Ascending aorta (tissue), 2 donors: ENCODE results near the gene RASD1. TPM values are rescaled to one million over a fixed set of nuclear protein-coding genes. Genes with fewer than 3 reads are reported as not detected.

Source experiments
- DNase-seq, 2 donors: peaks; one replicate each; pipeline ENCODE4 v3.0.0-alpha.2; 2019; ENCODE audit warnings: low spot score in 2 of 2
- H3K27ac ChIP-seq, 2 donors: fragments of 200-600 bp; sonication (generic); one replicate each; pipeline ENCODE4 v1.5.1; 2016 to 2017; ENCODE audit warnings: mild to moderate bottlenecking in 1 of 2
- H3K27me3 ChIP-seq: fragments of 200-600 bp; sonication (generic); one replicate; pipeline ENCODE4 v1.5.1; 2017
- H3K36me3 ChIP-seq, 2 donors: fragments of 200-600 bp; sonication (generic); one replicate each; pipeline ENCODE4 v1.5.1; 2016
- H3K4me1 ChIP-seq, 2 donors: fragments of 200-600 bp; sonication (generic); one replicate each; pipeline ENCODE4 v1.5.1; 2016 to 2017; ENCODE audit warnings: mild to moderate bottlenecking in 1 of 2
- H3K4me3 ChIP-seq, 2 donors: fragments of 200-600 bp; sonication (generic); one replicate each; pipeline ENCODE4 v1.5.1; 2016 to 2017; ENCODE audit warnings: mild to moderate bottlenecking in 1 of 2
- H3K9me3 ChIP-seq, 2 donors: fragments of 200-600 bp; sonication (generic); one replicate each; pipeline ENCODE4 v1.5.1; 2016
- intact Hi-C: fragments of 100-400 bp; cut with DNase I; formaldehyde crosslinking; loops from one replicate; pipeline ENCODE4 v1.15.1; 2023
- total RNA-seq: library from RNA; depleted of rRNA; stranded (reverse); fragments of >200 nt; gene quantifications from one replicate; pipeline ENCODE4 v1.1.0, GENCODE V29; 2016
- TF ChIP-seq, protein P1 (sequence below), 3 experiments: fragments of 200-600 bp in 2 of 3; fragments of 450-650 bp in 1 of 3; sonication (generic) in 2 of 3; IDR thresholded peaks; one replicate each; pipeline ENCODE4 v1.5.1; 2016 to 2019; ENCODE audit warnings: antibody characterized with exemption in 3 of 3, mild to moderate bottlenecking in 1 of 3, moderate library complexity in 1 of 3

Gene RASD1
- total RNA-seq, 1 donor from 2014 or later: 293 TPM

DNA sequence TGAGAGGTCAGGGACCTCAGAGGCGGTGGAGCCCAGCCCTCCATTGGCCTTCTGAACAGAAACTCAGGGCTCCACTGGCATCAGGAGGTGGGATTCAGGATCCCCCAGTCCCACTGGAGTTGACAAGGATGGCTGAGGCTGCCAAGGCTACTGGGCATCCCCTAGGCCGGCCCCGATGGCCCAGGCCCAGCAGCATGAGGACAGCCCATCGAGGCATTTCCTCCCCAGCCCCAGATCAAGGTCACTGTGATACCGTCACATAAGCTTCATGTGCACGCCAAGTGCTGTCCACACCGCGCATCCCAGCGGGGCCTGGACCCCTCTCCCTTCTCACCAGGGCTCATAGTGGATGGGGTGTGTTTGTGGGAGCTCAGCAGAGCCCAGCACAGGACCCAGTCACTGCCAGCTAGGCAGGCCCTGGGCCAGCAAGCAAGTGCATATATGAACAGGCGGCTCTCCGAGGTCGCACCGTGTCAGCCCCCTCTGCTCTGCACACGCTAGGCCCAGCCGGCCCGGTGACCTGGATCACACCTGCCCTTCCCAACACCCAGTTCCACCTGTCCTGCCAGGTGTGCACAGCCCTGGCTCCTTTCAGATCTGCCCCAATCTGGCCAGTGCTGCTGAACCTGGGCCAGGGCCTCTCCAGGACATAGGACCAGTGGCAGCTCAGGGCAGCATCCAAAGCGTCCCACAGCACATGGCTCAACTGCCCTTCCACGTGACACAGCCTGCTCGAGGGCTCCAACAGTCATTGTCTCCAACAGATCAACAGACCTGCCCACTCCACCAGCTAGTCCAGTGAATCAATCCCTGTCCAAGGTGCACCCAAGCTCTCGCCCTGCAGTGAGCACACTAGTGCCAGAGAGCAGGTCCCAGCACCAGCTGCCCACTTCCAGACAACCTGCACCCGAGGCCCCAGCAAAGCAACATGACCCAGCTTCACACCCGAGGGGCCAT lies 32.8 kb upstream of the RASD1 start:
- intact Hi-C loops: no loop called here
- Histone ChIP-seq H3K4me1 (no peaks in the 10 kb centered on the region), H3K9me3 (no peaks in the 10 kb centered on the region), H3K36me3 (no peaks in the 10 kb centered on the region), H3K4me3 (no peak overlapping the region), H3K27ac (no peak overlapping the region), H3K27me3 (no peaks in the 10 kb centered on the region)
- TF ChIP-seq, protein P1, sequence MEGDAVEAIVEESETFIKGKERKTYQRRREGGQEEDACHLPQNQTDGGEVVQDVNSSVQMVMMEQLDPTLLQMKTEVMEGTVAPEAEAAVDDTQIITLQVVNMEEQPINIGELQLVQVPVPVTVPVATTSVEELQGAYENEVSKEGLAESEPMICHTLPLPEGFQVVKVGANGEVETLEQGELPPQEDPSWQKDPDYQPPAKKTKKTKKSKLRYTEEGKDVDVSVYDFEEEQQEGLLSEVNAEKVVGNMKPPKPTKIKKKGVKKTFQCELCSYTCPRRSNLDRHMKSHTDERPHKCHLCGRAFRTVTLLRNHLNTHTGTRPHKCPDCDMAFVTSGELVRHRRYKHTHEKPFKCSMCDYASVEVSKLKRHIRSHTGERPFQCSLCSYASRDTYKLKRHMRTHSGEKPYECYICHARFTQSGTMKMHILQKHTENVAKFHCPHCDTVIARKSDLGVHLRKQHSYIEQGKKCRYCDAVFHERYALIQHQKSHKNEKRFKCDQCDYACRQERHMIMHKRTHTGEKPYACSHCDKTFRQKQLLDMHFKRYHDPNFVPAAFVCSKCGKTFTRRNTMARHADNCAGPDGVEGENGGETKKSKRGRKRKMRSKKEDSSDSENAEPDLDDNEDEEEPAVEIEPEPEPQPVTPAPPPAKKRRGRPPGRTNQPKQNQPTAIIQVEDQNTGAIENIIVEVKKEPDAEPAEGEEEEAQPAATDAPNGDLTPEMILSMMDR (IDR thresholded peaks at IDR 0.05): no peak
- DNase-seq: no peak

DNA sequence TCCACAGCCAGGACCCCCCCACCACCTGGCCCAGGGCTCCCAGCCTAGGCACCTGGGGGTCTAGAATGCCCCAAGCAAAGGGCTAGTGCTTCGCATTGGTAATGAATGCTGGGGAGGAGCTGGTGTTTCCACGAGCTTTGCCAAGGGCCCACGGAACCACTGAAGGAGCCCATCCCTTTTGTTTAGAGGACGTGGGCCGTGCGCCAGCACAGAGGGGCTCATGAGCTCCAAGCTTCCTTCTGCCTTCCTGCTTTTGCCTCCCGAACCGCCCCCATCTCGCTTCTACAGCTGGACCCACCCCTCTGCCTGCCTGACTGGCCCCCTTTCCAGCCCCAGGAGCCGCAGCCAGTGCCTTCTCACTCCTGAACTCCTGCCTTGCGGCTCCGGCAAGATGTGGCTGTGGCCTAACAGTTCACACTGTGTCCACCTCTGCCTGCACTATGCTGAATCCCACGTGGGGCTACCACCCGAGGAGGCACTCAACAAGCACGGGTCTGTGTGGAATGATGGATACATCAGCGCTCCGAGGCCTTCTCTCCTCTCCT lies 31.8 kb upstream of the RASD1 start:
- Histone ChIP-seq H3K27me3 (no peaks in the 10 kb centered on the region), H3K36me3 (no peaks in the 10 kb centered on the region), H3K4me1 (no peaks in the 10 kb centered on the region), H3K27ac (no peak overlapping the region), H3K4me3 (no peak overlapping the region), H3K9me3 (no peaks in the 10 kb centered on the region)
- DNase-seq: no peak
- TF ChIP-seq, protein P1 (IDR thresholded peaks at IDR 0.05): no peak
- intact Hi-C loops: no loop called here

DNA sequence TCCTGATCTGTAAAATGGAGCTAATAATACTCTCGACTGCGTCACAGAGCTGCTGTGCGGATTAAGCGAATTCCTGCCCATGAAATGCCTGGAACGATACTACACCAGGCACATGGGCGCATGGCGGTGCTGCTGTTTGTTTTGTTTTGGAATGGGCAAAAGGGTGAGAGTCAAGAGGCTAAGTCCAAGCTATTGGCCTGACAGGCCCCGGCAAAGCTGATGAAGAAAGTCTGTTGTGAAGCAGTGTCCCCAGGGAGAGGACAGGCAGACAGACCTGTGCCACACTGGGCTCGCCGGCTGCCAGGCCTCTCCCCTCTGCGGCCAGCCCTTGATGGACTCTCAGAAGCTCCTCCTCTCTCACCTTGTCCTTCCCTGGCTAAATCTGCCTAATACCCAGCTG lies 31.3 kb upstream of the RASD1 start:
- H3K4me3 ChIP-seq: no peak overlapping the region
- H3K27ac ChIP-seq: no peak overlapping the region
- H3K27me3 ChIP-seq: no peaks in the 10 kb centered on the region
- no peak for DNase-seq
- H3K9me3 ChIP-seq: no peaks in the 10 kb centered on the region
- TF ChIP-seq, protein P1 (IDR thresholded peaks at IDR 0.05): no peak
- no peaks in the 10 kb centered on the region for H3K36me3 ChIP-seq
- intact Hi-C loops: no loop called here
- no peaks in the 10 kb centered on the region for H3K4me1 ChIP-seq

DNA sequence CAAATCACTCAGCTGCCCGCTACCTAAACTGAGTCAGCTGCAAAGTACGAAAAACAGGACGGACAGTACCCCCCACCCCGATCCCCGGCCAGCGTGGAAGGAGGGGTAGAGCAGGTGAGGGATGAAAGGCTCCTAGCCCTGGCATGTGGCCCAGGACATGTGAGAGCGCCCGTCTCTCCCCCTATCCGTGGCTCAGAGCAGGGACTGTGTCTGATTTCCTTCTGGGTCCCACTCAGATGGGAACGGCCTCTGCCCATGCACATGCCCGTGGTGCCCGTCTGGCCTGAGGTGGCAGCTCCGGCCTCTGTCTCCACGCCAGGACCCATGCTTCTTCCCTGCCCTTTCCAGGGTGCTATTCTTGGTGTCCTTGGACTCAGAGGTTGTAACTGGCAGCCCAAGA lies 30.2 kb upstream of the RASD1 start:
- TF ChIP-seq, protein P1 (IDR thresholded peaks at IDR 0.05): no peak
- Histone ChIP-seq H3K36me3 (no peaks in the 10 kb centered on the region), H3K27me3 (no peaks in the 10 kb centered on the region), H3K27ac (no peak overlapping the region), H3K4me1 (no peaks in the 10 kb centered on the region), H3K9me3 (no peaks in the 10 kb centered on the region), H3K4me3 (no peak overlapping the region)
- intact Hi-C loops: no loop called here
- DNase-seq: no peak

DNA sequence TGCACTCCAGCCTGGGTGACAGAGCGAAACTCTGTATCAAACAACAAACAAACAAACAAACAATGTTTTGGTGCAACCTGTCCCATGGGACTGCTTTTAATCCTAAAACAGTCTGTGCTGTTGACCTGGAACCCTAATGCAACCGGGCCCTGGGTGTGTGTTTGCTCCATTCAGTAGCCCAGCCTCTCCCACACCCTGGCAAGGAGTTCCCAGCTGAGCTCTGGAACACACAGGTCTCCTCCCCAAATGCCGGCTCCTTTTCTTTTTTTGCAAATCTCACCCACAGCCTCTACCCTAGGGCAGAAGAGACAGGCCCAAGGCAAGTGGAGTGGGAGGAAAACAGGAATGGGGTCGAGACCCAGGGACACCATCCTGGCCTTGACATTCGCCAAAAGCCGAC lies 29.8 kb upstream of the RASD1 start:
- TF ChIP-seq, protein P1 (IDR thresholded peaks at IDR 0.05): no peak
- intact Hi-C loops: no loop called here
- Histone ChIP-seq H3K9me3 (no peaks in the 10 kb centered on the region), H3K27me3 (no peaks in the 10 kb centered on the region), H3K27ac (no peak overlapping the region), H3K36me3 (no peaks in the 10 kb centered on the region), H3K4me1 (no peaks in the 10 kb centered on the region), H3K4me3 (no peak overlapping the region)
- no peak for DNase-seq
